ENCODE results near the gene STARD9. TPM values are rescaled to one million over a fixed set of nuclear protein-coding genes. Genes with fewer than 3 reads are reported as not detected.

Gene STARD9
- total RNA-seq, 4 donors from 2014 or later = 1.6 to 3.5 (median 2.0) TPM

GRCh38 chr15:42686281-42686680, 110.9 kb downstream of the STARD9 start:
- no peaks in the 10 kb centered on the region for H3K4me1 ChIP-seq
- intact Hi-C loops (cut with DNase I; ENCODE audit: low total_unique reads) (no loop called here), in situ Hi-C loops (cut with MboI; ENCODE audit: low sequenced_read_pairs in 4 of 4) (no loop called here)
- H3K9me3 ChIP-seq = no peaks in the 10 kb centered on the region
- no peak overlapping the region for H3K4me3 ChIP-seq
- DNase-seq = no peak
- H3K36me3 ChIP-seq = peaks cover 0 to 2% of the 10 kb centered on the region in 2 donors
- ATAC-seq = no peak
- no peak overlapping the region for H3K27ac ChIP-seq
- TF ChIP-seq POLR2A (IDR thresholded peaks at IDR 0.05) (no peak), CTCF (IDR thresholded peaks at IDR 0.05 in 4 of 5, conservative IDR thresholded peaks at IDR 0.05 in 1 of 5) (no peak)
- no peaks in the 10 kb centered on the region for H3K27me3 ChIP-seq

- H3K9me3 ChIP-seq = no peaks in the 10 kb centered on the region
- H3K36me3 ChIP-seq = no peaks in the 10 kb centered on the region
- DNase-seq (no peak), ATAC-seq (no peak)
- intact Hi-C loops (cut with DNase I; ENCODE audit: low total_unique reads) = no loop called here
- TF ChIP-seq POLR2A (IDR thresholded peaks at IDR 0.05) (no peak), CTCF (IDR thresholded peaks at IDR 0.05 in 4 of 5, conservative IDR thresholded peaks at IDR 0.05 in 1 of 5) (no peak)
- no peak overlapping the region for H3K27ac ChIP-seq
- H3K4me3 ChIP-seq = no peak overlapping the region
- in situ Hi-C loops (cut with MboI; ENCODE audit: low sequenced_read_pairs in 4 of 4) = no loop called here
- H3K4me1 ChIP-seq = no peaks in the 10 kb centered on the region
- H3K27me3 ChIP-seq = no peaks in the 10 kb centered on the region
These were observed 112.3 kb downstream of the STARD9 start for GRCh38 chr15:42687740-42688139.

- in situ Hi-C loops (cut with MboI; ENCODE audit: low sequenced_read_pairs in 4 of 4) (no loop called here), intact Hi-C loops (cut with DNase I; ENCODE audit: low total_unique reads) (no loop called here)
- no peak for ATAC-seq
- H3K36me3 ChIP-seq = no peaks in the 10 kb centered on the region
- no peak for TF ChIP-seq CTCF (IDR thresholded peaks at IDR 0.05 in 4 of 5, conservative IDR thresholded peaks at IDR 0.05 in 1 of 5)
- no peak for TF ChIP-seq POLR2A (IDR thresholded peaks at IDR 0.05)
- H3K27me3 ChIP-seq = no peaks in the 10 kb centered on the region
- no peak for DNase-seq
- H3K4me1 ChIP-seq = no peaks in the 10 kb centered on the region
- H3K27ac ChIP-seq = no peak overlapping the region
- H3K4me3 ChIP-seq = no peak overlapping the region
- H3K9me3 ChIP-seq = no peaks in the 10 kb centered on the region
These were observed 112.9 kb downstream of the STARD9 start for GRCh38 chr15:42688301-42688700.

- Histone ChIP-seq H3K27me3 (no peaks in the 10 kb centered on the region), H3K9me3 (no peaks in the 10 kb centered on the region), H3K27ac (no peak overlapping the region), H3K36me3 (peaks cover 0 to 3% of the 10 kb centered on the region in 2 donors), H3K4me1 (no peaks in the 10 kb centered on the region), H3K4me3 (no peak overlapping the region)
- DNase-seq (no peak), ATAC-seq (no peak)
- intact Hi-C loops (cut with DNase I; ENCODE audit: low total_unique reads) = no loop called here
- no peak for TF ChIP-seq POLR2A (IDR thresholded peaks at IDR 0.05)
- in situ Hi-C loops (cut with MboI; ENCODE audit: low sequenced_read_pairs in 4 of 4) = no loop called here
These were observed 115.9 kb downstream of the STARD9 start for GRCh38 chr15:42691308-42691707.

GRCh38 chr15:42691770-42692169, 116.4 kb downstream of the STARD9 start:
- Histone ChIP-seq H3K4me3 (no peak overlapping the region), H3K27ac (no peak overlapping the region), H3K9me3 (no peaks in the 10 kb centered on the region), H3K4me1 (no peaks in the 10 kb centered on the region), H3K36me3 (peaks cover 0 to 3% of the 10 kb centered on the region in 2 donors), H3K27me3 (no peaks in the 10 kb centered on the region)
- DNase-seq = no peak
- TF ChIP-seq POLR2A (IDR thresholded peaks at IDR 0.05) (no peak), CTCF (IDR thresholded peaks at IDR 0.05 in 4 of 5, conservative IDR thresholded peaks at IDR 0.05 in 1 of 5) (no peak)
- intact Hi-C loops (cut with DNase I; ENCODE audit: low total_unique reads) = no loop called here
- no peak for ATAC-seq
- in situ Hi-C loops (cut with MboI; ENCODE audit: low sequenced_read_pairs in 4 of 4) = no loop called here

All from gastrocnemius medialis (tissue), 4 donors.